Measurements from ENCODE around the gene CCDC194. TPM values are rescaled to one million over a fixed set of nuclear protein-coding genes. Genes with fewer than 3 reads are reported as not detected.

CCDC194 gene
- total RNA-seq, 1 donor from 2014 or later, result 2.0 TPM

DNA sequence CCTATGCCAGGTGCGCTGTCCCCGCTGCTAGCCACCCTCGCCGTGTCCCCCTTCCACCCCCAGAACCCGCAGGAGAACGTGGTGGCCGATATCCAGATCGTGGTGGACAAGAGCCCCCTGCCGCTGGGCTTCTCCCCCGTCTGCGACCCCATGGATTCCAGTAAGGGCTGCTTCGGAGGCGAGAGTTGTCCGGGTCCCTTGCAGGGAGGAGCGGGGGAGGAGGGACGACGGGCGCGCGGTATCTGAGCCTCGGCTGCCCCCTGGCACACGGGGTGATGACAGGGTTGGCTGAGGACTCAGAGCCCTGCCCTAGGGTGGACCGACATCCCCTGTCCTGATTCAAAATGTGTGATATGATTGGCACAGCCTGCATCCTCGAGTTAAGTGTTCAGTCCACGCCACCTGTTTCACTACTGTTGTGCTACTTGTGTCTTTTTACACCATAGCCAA, 26.5 kb upstream of the CCDC194 start:
- no peaks in the 10 kb centered on the region for H3K27me3 ChIP-seq
- H3K36me3 ChIP-seq, result no peaks in the 10 kb centered on the region
- H3K9me3 ChIP-seq, result no peaks in the 10 kb centered on the region
- peak overlapping the region; percentile 99 for H3K4me3 ChIP-seq
- DNase-seq (peak; percentile 76), ATAC-seq (peak; percentile 49)
- H3K4me1 ChIP-seq, result peaks cover 13% of the 10 kb centered on the region
- H3K27ac ChIP-seq, result peak overlapping the region; percentile 77
- TF ChIP-seq, protein P1, sequence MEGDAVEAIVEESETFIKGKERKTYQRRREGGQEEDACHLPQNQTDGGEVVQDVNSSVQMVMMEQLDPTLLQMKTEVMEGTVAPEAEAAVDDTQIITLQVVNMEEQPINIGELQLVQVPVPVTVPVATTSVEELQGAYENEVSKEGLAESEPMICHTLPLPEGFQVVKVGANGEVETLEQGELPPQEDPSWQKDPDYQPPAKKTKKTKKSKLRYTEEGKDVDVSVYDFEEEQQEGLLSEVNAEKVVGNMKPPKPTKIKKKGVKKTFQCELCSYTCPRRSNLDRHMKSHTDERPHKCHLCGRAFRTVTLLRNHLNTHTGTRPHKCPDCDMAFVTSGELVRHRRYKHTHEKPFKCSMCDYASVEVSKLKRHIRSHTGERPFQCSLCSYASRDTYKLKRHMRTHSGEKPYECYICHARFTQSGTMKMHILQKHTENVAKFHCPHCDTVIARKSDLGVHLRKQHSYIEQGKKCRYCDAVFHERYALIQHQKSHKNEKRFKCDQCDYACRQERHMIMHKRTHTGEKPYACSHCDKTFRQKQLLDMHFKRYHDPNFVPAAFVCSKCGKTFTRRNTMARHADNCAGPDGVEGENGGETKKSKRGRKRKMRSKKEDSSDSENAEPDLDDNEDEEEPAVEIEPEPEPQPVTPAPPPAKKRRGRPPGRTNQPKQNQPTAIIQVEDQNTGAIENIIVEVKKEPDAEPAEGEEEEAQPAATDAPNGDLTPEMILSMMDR (IDR thresholded peaks at IDR 0.05), result peak; percentile 21
- intact Hi-C loops (cut with DNase I), result no loop called here

DNA sequence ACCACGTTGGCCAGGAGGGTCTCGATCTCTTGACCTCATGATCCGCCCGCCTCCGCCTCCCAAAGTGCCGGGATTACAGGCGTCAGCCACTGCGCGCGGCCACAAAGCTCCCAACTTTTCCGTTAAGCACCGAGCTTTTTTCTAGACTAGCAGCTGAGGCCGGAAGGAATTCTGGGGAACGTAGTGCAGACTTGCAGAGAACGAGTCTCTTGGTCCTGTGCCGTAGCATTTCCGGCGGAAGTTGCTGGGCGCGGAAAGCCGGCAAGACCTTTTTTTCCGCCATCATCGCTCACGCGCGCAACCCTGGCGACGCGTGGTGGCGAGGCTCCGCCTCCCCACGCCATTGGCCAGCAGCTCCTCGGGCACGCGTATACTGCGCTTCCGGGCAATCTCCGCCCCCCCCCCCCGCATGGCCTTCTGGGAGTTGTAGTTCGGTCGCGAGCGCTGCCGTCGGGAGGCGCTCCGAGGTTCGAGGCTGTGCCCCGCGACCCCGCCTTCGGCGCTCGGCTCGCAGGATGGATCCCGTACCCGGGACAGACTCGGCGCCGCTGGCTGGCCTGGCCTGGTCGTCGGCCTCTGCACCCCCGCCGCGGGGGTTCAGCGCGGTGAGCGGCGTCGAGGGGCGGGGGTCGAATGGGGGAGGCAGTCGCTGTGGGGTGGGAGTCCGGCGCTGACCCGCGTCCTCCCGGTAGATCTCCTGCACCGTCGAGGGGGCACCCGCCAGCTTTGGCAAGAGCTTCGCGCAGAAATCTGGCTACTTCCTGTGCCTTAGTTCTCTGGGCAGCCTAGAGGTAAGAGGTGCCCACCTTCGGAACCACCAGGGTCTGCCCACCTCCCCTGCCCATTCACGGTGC, 25.9 kb upstream of the CCDC194 start, which contains the start of gene MVB12A:
Gene MVB12A, plus strand, starts transcription at position 427 of the 854 bp plus-strand sequence. Its CDS starts 89 bp downstream, at position 516.
- intact Hi-C loops (cut with DNase I), result no loop called here
- peaks cover 13% of the 10 kb centered on the region for H3K4me1 ChIP-seq
- peak within 1 kb of the TSS; percentile 99 for H3K4me3 ChIP-seq
- peak; percentile 99 for ATAC-seq
- H3K36me3 ChIP-seq, result no peaks in the 10 kb centered on the region
- peak; percentile 99 for DNase-seq
- H3K9me3 ChIP-seq, result no peaks in the 10 kb centered on the region
- H3K27me3 ChIP-seq, result no peaks in the 10 kb centered on the region
- peak within 1 kb of the TSS; percentile 77 for H3K27ac ChIP-seq
- TF ChIP-seq, protein P1 (IDR thresholded peaks at IDR 0.05), result no peak

GRCh38 chr19:17419154-17419620, 25.2 kb upstream of the CCDC194 start:
- Histone ChIP-seq H3K9me3 (no peaks in the 10 kb centered on the region), H3K36me3 (peaks cover 4% of the 10 kb centered on the region), H3K27me3 (no peaks in the 10 kb centered on the region), H3K4me3 (peak overlapping the region; percentile 99), H3K27ac (peak overlapping the region; percentile 74), H3K4me1 (peaks cover 13% of the 10 kb centered on the region)
- TF ChIP-seq, protein P1 (IDR thresholded peaks at IDR 0.05), result no peak
- ATAC-seq (no peak), DNase-seq (no peak)
- intact Hi-C loops (cut with DNase I), result no loop called here

DNA sequence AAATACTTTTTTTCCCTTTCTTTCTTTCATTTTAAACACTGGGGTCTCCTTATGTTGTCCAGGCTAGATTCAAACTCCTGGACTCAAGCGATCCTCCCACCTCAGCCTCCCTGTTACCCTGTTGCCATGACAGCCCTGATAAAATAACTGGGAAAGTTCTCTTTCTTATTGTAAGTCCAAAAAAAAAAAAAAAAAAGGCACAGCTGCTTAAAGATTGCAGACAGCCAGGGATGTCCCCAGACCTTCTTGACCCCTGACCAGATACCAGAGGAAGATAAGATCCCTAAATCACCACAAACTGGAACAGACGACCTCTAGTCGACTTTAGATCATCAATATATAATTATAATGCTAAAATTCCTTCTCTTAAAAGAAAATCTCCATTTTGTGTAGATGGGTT, 24.7 kb upstream of the CCDC194 start:
- intact Hi-C loops (cut with DNase I), result no loop called here
- H3K4me3 ChIP-seq, result peak overlapping the region; percentile 99
- H3K36me3 ChIP-seq, result peaks cover 7% of the 10 kb centered on the region
- peak overlapping the region; percentile 74 for H3K27ac ChIP-seq
- TF ChIP-seq, protein P1 (IDR thresholded peaks at IDR 0.05), result no peak
- ATAC-seq (no peak), DNase-seq (no peak)
- no peaks in the 10 kb centered on the region for H3K9me3 ChIP-seq
- H3K27me3 ChIP-seq, result no peaks in the 10 kb centered on the region
- peaks cover 13% of the 10 kb centered on the region for H3K4me1 ChIP-seq

- Histone ChIP-seq H3K27me3 (no peaks in the 10 kb centered on the region), H3K36me3 (peaks cover 7% of the 10 kb centered on the region), H3K27ac (no peak overlapping the region), H3K4me1 (peaks cover 8% of the 10 kb centered on the region), H3K9me3 (no peaks in the 10 kb centered on the region), H3K4me3 (no peak overlapping the region)
- ATAC-seq, result no peak
- TF ChIP-seq, protein P1 (IDR thresholded peaks at IDR 0.05), result no peak
- no peak for DNase-seq
- intact Hi-C loops (cut with DNase I), result no loop called here
These were observed 21.1 kb upstream of the CCDC194 start for GRCh38 chr19:17415121-17415520.
